A549 (cell line): ENCODE measurements around the gene ADAM12.

Experiments
- BHLHE40 ChIP-seq: IDR thresholded peaks from 2 replicates; pipeline ENCODE4 v1.6.1; 2012; ENCODE audit warnings: low read depth, low read length, inconsistent platforms
- CEBPB ChIP-seq, 2 experiments: fragments of >200 bp in 1 of 2; sonication (Bioruptor Twin) in 1 of 2; formaldehyde crosslinking in 1 of 2; IDR thresholded peaks; 2 replicates each; pipeline ENCODE4 v1.6.1; 2012 to 2016
- CHD2 ChIP-seq: fragments of 150-350 bp; IDR thresholded peaks from 2 replicates; pipeline ENCODE4 v1.6.1; 2014; ENCODE audit warnings: low read length; ENCODE audit not compliant: partially characterized antibody
- CTCF ChIP-seq: fragments of >200 bp; sonication (Bioruptor Twin); formaldehyde crosslinking; IDR thresholded peaks from 3 replicates; pipeline ENCODE4 v1.5.1; 2016
- EP300 ChIP-seq, 2 experiments: fragments of >200 bp; sonication (Bioruptor Twin); formaldehyde crosslinking; IDR thresholded peaks; 2 replicates in 1 of 2; 3 replicates in 1 of 2; pipeline ENCODE4 v1.6.1; 2016 to 2017
- HDAC2 ChIP-seq: fragments of 200-600 bp; sonication (generic); IDR thresholded peaks from 2 replicates; pipeline ENCODE4 v1.6.1; 2016
- JUNB ChIP-seq: fragments of >200 bp; sonication (Bioruptor Twin); formaldehyde crosslinking; IDR thresholded peaks from 2 replicates; pipeline ENCODE4 v1.6.1; 2016
- MAX ChIP-seq: IDR thresholded peaks from 2 replicates; pipeline ENCODE4 v1.6.1; 2012
- POLR2A ChIP-seq: IDR thresholded peaks from 2 replicates; pipeline ENCODE4 v1.6.1; 2012; ENCODE audit warnings: mild to moderate bottlenecking, low read length
- RAD21 ChIP-seq, 2 experiments: fragments of >200 bp in 1 of 2; sonication (Bioruptor Twin) in 1 of 2; formaldehyde crosslinking in 1 of 2; IDR thresholded peaks in 1 of 2; conservative IDR thresholded peaks in 1 of 2; 2 replicates in 1 of 2; 3 replicates in 1 of 2; pipeline ENCODE4 v1.6.1; 2012 to 2018; ENCODE audit warnings: inconsistent platforms in 1 of 2
- USF2 ChIP-seq: fragments of 450-650 bp; IDR thresholded peaks from 2 replicates; pipeline ENCODE4 v1.6.1; 2014; ENCODE audit warnings: antibody characterized with exemption

- no peak for TF ChIP-seq CTCF
- no peak for TF ChIP-seq POLR2A
- TF ChIP-seq JUNB, result no peak
- no peak for TF ChIP-seq EP300 (IDR thresholded peaks at IDR 0.05)
- TF ChIP-seq USF2, result no peak
- TF ChIP-seq CHD2, result no peak
- TF ChIP-seq MAX, result no peak
- no peak for TF ChIP-seq HDAC2
- no peak for TF ChIP-seq CEBPB (IDR thresholded peaks at IDR 0.05)
- TF ChIP-seq RAD21 (conservative IDR thresholded peaks at IDR 0.05 in 1 of 2, IDR thresholded peaks at IDR 0.05 in 1 of 2), result no peak
- no peak for TF ChIP-seq BHLHE40
Observed at GRCh38 chr10:126104767-126105166, 283.5 kb downstream of the ADAM12 start.
